Endometrium (tissue), 2 donors: ENCODE data around the gene NCOA3.
"Not testable (repeated sequence)": the region's sequence is repeated elsewhere in the genome, so short reads cannot be mapped to it uniquely, and the experiment has no call there.

Experiments used
- FAIRE-seq: peaks from 2 replicates; lab custom pipeline; 2012; peaks lifted over from hg19 to GRCh38; lab: Jason Lieb, UNC
- donor health status: control.
- donor health status: control.

NCOA3 gene

DNA sequence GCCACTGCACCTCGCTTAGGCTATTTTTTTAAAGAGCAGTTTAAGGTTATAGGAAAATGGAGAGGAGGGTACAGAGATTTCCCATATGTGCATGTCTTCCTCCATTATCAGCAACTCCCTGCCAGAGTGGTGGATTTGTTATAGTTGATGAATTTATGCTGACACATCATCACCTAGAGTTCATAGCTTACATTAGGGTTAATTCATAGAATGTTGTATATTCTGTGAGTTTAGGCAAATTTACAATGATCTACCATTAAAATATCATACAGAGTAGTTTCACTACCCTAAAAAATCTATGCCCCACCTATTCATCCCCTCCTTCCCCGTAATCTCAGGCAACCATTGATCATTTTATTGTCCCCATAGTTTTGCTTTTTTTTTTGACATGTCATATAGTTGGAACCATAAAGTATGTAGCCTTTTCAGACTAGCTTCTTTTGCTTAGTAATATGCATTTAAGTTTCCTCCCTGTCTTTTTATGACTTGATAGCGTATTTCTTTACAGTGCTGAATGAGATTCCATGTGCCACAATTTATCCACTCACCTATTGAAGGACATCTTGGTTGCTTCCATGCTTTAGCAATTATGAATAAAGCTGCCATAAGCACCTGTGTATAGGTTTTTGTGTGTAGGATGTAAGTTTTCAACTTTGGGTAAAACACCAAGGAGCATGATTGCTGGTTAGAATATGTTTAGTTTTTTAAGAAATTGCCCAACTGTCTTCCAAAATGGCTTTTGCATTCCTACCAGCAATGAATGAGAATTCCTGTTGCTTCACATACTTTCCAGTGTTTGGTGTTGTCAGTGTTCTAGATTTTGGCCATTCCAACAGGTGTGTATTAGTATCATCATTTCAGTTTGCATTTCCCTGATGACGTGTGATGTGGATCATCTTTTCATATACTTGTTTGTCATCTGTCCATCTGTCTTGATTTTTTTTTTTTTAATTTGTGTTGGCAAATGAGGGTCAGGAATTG is 60.2 kb downstream of the NCOA3 start:
- FAIRE-seq: no peak

DNA sequence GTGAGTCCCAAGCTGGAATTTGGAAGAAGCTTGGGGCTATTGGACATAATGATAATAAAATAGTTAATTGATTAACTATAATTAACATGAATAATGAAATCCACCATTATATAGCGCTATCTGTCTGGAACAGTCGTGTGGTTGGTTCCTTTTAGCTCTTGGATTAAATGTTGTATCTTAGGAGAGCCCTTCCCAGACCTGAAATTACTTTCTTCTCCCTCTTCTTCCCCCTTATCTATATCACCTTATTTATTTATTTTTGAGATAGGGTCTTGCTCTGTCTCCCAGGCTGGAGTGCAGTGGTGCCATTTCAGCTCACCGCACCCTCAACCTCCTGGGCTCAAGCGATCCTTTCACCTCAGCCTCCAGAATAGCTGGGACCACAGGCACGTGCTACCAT is 64.6 kb downstream of the NCOA3 start:
- FAIRE-seq: no peak

DNA sequence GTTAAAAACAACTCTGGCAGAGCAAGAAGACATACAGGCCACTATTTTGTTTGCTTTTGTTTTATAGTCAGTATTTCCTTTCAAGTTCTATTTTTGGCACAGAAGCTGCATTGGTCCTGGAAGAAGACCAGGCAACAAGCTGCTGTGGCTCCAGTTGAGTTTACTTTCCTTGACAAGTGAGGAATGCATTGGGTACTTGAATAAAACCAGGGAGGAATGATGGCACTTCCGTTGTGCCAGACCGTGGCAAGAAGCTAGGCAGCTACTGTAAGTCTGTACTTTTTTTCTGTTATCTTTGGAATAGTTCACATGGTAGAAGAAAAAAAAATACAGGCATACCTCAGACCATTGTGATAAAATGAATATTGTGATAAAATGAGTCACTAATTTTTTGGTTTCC is 66.3 kb downstream of the NCOA3 start:
- no peak for FAIRE-seq

DNA sequence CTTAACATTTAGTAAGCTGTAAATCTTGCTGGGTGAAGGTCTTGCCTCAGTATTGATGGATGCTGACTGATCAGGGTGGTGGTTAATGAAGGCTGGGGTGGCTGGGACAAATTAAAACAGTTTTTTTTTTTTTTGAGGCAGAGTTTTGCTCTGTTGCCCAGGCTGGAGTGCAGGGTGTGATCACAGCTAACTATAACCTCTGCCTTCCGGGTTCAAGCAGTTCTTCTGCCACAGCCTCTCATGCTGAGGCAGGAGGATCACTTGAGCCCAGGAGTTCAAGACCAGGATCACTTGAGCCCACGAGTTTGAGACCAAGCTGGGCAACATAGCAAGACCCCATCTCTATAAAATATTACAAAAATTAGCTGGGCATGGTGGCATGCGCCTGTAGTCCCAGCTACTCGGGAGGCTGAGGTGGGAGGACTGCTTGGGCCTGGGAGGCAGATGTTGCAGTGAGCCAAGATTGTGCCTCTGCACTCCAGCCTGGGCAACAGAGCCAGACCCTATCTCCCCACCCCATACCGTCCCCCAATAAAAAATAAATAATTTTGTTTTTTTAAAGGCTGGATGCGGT is 67.2 kb downstream of the NCOA3 start:
- no peak for FAIRE-seq

DNA sequence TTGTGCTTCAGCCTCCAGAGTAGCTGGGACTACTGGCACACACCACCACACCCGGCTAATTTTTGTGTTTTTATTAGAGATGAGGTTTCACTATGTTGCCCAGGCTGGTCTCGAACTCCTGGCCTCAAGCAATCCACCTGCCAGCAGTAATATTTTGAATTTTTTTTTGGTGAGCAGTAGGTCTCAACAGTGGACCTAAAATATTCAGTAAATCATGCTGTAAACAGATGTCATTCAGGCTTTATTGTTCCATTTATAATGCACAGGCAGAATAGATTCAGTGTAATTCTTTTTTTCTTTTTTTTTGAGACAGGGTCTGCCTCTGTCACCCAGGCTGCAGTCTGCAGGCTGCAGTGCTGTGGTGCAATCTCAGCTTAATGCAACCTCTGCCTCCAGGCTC is 69.7 kb downstream of the NCOA3 start:
- FAIRE-seq: no peak

DNA sequence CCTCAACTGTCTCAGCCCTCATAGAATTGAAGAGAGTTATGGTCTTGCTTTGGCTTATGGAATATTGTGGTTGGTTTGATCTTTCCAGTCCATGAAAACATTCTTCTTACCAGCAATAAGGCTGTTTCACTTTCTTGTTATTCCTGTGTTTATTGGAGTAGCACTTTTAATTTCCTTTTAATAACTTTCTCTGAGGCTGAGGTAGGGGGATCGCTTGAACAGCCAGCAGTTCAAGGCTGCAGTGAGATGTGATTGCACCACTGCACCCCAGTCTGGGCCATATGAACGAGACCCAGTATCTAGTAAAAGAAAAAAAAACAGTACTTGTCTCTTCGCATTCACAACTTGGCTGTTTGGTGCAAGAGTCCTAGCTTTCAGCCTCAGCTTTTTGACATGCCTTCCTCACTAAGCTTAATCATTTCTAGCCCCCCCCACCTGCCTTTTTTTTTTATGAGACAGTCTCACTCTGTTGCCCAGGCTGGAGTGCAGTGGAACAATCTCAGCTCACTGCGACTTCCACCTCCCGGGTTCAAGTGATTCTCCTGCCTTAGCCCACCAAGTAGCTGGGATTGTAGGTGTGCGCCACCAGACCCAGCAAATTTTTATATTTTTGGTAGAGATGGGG is 70.5 kb downstream of the NCOA3 start:
- no peak for FAIRE-seq

DNA sequence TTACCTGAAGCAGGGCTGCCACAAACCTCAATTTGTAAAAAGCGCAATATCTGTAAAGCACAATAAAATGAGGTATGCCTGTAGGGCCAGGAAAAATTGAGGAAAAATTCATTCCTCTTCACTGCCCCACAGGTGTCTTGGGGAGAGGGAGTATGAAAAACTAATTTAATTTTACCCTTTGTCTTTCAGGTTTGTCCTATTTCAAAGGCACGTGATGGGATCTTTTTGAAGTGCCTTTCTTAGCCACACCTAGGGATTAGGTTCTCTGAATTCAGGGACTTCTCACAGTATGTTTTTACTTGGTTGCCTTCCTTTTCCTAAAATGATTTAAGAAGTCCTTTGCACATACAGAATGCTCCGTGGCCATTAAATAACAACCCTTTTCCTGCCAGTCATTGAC is 71.9 kb downstream of the NCOA3 start:
- no peak for FAIRE-seq

DNA sequence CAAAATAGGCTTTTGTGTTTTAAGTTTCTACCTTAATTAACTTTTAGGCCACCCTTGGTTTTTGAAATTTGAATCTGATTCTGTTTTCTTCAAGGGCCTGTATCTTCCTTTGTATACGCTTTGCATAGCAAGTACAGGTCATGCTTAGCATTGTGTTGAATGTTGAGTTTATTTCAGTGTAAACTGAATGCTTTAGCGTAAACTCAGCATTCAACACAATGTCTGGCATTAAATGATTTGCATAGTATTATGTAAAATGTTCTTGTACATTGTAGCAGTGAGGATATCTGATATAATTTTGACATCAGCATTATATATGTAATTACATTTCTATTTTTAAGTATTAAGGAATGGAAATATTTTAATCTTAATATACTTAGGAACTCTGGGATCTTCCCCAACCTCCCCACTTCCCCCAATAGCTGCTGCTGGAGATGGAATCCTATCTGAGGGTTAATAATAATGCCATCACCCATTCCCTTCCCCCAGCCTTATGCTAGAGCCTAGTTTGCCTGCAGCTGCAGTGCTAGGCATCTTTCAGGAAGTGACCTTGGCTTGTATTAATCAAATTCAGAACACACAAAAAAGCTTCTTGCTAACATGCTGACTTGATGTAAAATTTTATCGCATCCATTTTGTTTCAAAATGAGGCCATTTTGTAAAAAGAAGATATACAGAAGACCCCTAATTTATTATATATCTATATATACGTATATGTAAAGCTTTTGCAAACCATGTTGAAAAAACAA is 73.1 kb downstream of the NCOA3 start:
- FAIRE-seq: no peak

DNA sequence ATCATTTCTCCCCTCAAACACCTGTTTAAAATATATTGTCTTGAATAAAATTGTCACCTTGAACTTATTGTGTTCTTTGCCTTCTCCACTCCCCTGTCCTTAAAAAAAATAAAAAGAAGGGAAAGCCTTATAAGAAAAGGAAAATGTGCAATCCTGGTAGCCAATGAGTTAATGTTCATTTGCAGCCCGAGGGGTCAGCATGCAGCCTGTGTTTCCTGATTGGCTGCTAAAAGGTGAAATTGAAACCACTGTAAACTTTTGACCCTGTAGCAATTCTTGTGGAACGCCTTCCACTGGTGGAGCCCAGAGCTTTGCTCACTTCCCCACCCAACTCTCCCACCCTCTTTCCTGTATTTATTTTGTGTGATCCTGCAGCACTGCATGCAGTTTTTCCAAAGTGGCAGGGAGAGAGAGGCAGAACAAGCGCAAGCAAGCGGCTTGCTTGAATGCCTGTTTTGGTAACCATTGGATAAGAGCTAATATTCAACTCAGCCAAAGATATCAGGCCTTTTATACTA is 74.9 kb downstream of the NCOA3 start:
- FAIRE-seq: peak; percentile 61

DNA sequence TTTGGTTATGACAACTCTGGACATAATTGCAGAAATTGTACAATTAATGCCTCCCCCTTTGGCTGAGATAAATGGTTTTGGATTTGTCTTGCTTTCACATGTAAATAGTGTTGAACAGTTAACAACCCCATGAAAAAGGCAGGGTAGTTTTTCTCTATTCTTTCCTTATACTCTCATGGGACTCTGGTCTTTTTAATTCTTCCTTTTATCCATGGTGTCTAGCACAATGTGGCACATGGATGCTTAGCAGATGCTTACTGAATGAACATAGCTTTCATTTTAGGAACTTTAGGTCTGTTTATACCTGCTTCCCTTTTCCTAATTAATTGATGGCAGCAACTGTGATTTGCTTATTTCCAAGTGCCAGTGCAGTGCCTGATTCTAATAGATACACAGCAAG is 75.6 kb downstream of the NCOA3 start:
- FAIRE-seq: no peak

DNA sequence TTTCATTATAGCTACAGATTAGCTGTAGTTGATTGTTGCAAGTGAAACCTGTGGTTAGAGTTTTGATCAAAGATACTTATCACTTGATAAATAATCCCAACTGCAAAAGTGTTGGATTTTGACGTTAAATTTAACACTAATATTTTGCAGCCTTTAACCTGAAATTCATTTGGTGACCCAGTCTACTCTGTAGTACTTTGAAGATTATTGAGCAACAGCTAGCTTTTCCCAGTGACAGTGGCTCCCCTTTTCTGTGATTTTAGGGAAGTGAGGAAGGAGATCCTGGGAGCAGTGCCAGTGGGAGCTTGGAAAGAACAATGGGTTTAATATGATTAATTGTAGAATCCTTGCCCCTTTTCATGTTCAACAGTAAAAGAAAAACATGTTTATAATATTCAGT is 76.9 kb downstream of the NCOA3 start:
- no peak for FAIRE-seq

DNA sequence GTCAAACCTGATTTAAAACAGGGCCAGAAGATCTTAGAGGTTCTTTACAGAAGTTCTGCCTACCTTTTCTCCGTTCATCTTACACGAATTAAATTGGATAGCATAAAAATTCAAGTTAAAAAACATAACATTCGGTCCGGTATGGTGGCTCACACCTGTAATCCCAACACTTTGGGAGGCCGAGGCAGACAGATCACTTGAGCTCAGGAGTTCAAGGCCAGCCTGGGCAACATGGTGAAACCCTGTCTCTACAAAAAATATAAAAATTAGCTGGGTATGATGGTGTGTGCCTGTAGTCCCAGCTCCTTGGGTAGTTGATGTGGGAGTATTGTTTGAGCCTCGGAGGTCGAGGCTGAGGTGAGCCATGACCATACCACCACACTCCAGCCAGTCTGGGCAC is 79.0 kb downstream of the NCOA3 start:
- FAIRE-seq: not testable (repeated sequence)

DNA sequence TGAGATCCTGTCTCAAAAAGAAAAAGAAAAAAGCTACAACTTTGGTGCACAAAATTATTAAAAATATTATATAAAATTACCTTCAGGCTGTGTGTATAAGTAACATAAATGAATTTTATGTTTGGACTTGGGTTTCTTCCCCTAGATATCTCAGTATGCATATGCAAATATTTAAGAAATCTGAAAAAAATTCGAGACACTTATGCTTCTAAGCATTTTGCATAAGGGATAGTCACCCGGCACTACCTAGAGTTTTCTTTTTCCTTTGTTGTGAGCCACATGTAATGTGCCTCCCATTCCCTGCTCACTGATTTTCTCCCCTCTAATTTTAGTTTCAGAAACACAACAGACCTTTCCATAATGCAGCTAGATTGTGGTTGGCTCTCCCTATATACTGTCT is 79.4 kb downstream of the NCOA3 start:
- no peak for FAIRE-seq

DNA sequence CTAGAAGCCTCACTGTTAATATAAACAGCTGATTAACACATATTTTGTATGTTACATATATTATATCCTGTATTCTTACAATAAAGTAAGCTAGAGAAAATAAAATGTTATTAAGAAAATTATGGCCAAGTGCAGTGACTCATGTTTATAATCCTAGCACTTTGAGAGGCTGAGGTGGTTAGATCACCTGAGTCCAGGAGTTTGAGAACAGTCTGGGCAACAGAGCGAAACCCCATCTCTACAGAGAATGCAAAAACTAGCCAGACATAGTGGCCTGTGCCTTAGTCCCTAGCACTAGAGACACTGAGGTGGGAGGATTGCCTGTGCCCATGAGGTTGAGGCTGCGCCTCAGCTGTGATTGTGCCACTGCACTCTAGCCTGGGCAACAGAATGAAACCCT is 81.9 kb downstream of the NCOA3 start:
- no peak for FAIRE-seq

DNA sequence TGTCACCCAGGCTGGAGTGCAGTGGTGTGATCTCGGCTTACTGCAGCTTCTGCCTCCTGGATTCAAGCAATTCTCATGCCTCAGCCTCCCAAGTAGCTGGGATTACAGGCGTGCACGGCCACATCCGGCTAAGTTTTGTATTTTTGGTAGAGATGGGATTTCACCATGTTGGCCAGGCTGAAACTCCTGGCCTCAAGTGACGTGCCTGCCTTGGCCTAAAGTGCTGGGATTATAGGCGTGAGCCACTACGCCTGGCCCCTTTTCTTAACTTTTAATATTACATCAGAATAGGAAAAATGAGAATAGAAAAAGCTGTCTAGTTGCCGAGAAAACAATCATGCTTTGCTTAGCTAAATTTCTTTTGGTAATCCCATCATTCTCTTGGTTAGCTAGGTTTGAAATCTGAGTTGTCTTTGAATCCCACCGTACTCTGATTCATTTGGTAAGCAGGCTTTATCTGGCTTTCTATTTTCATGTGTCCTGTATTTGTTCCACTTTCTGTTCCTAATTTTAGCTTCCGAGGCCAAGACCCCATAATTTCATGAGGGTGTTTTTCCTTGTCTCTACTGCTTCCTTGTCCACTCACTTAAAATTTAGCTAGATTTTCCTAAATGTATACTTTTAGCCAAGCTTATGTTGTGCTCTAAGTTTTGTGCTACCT is 83.5 kb downstream of the NCOA3 start:
- no peak for FAIRE-seq

DNA sequence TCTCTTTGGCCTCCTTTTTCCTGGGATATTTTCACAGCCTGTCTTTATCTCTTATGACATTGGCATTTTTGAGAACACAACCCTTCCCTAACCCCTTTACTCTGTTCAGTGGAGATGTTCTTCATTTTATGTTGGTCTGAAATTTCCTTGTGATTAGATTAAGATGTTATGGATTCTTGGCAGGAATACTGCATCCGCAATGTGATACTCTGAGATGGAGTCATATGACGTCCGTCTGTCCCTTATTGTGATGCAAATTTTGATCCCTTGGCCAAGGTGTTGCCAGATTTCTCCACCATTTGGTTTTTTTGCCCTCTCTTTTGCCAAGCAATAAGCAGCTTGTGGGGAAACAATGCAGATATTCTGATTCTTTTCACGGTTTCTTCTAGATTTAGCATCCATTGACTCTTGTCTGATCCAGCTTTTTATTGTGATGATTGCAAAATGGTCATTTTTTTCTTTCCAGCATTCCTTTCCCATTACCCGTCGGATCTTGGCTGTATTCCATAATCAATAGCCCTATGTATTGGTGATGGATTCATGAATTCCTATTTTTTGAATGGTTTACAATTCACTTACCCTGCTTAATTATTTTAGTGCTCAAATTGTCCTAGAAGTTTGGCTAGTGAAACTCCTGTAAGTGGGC is 85.1 kb downstream of the NCOA3 start:
- FAIRE-seq: no peak

DNA sequence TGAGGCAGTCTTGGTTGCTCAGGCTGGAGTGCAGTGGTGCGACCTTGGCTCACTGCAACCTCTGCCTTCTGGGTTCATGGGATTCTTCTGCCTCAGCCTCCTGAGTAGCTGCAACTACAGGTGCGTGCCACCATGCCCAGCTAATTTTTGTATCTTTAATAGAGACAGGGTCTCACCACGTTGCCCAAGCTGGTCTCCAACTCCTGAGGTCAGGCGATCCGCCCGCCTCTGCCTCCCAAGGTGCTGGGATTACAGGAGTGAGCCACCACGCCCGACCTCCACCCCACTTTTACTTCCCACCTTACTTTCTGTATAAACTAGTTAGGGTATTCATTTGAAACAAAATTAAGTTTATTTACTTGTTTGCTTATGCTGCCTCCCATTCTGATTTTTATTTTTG is 86.5 kb downstream of the NCOA3 start:
- no peak for FAIRE-seq

DNA sequence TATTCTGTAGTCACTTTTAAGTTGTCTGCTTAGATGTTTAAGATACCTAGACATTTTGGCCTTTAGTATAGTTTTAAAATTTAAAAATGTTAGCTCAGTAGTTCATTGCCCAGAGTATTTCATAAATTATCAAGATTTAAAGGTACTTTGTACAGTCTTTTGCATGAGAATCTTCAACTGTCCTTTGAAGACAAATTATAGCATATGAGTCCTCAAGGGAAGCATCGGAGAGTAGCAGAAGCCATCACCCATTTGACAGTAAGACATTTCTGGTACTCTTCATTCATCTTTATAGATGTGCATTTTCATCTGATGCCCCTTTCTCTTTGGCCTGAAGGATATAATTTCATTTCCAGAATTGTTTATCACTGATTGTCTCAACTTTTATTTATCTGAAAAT is 89.5 kb downstream of the NCOA3 start:
- no peak for FAIRE-seq

DNA sequence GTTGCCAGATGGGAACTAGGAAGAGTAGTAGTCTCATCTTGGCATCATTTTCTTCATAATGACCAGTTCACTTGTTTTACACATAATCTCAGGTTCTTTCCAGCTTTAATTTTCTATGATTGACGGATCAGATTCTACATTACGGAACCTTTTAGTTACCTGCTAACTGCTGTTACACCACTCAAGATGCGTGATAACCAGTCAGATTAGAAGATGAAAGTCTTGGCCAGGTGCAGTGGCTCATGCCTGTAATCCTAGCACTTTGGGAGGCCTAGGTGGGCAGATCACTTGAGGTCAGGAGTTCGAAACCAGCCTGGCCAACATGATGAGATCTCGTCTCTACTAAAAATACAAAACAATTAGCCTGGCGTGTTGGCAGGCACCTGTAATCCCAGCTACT is 92.5 kb downstream of the NCOA3 start:
- FAIRE-seq: no peak

DNA sequence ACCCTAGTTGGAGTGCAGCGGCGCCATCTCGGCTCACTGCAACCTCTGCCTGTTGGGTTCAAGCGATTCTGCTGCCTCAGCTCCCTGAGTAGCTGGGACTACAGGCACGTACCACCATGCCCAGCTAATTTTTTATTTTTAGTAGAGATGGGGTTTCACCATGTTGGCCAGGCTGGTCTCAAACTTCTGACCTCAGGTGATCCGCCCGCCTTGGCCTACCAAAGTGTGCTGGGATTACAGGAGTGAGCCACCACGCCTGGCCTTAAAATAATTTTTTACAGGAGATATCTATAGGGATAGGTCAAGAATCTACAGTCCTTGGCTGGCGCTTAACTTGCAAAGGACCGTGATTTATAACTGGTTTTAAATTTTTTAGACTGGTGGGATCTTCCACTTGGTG is 93.5 kb downstream of the NCOA3 start:
- not testable (repeated sequence) for FAIRE-seq

DNA sequence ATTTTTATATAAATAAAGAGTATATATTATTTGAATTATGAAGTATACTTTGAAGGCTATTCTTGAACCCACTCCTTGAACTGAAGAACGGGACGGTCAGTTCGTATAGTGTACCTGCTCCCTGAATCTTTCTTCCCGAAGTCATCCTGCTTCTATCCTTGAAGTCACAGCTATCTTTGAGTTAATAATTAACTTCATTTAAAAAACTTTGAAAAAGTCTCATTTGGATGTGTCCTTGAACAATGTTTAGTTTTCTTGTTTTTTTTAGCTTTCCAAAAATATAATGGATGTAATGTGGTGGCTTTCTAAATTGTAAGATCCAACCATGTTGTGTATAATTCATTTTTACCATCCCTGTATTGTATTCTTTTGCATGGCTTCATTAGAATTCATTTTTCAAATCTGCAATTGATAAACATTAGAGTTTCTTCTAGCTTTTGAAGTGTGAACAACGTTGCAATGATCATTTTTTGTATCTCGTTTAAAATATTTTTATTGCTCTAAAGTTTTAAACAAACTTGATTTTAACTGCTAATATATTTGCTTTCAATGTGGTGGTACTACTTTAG is 94.4 kb downstream of the NCOA3 start:
- FAIRE-seq: no peak
